H9 (cell line): Measurements from ENCODE around the gene CDK10. TPM values are rescaled to one million over a fixed set of nuclear protein-coding genes. Genes with fewer than 3 reads are reported as not detected.

Experiments
- DNase-seq: peaks from one replicate; pipeline ENCODE4 v3.0.0-alpha.2; 2017
- H2AFZ ChIP-seq: one replicate; pipeline ENCODE4 v1.6.1; 2013; ENCODE audit warnings: mild to moderate bottlenecking, low read length, control low read depth, moderate library complexity
- H2AK5ac ChIP-seq: 2 replicates; pipeline ENCODE4 v1.6.1; 2013; ENCODE audit warnings: low read length, control low read depth, mixed read lengths; ENCODE audit not compliant: insufficient read length
- H2BK120ac ChIP-seq: one replicate; pipeline ENCODE4 v1.6.1; 2013; ENCODE audit warnings: low read depth, mild to moderate bottlenecking, low read length, control low read depth, inconsistent platforms; ENCODE audit not compliant: poor library complexity, severe bottlenecking
- H2BK12ac ChIP-seq: 2 replicates; pipeline ENCODE4 v1.6.1; 2013; ENCODE audit warnings: low read length, control low read depth, mixed read lengths, low read depth; ENCODE audit not compliant: insufficient read length
- H2BK15ac ChIP-seq: 2 replicates; pipeline ENCODE4 v1.6.1; 2013; ENCODE audit warnings: low read depth, low read length, control low read depth
- H2BK20ac ChIP-seq: one replicate; pipeline ENCODE4 v1.6.1; 2013; ENCODE audit warnings: low read depth, mild to moderate bottlenecking, low read length, control low read depth, inconsistent platforms; ENCODE audit not compliant: poor library complexity, severe bottlenecking
- H2BK5ac ChIP-seq: 2 replicates; pipeline ENCODE4 v1.6.1; 2013; ENCODE audit warnings: low read length, control low read depth, mixed read lengths; ENCODE audit not compliant: insufficient read length
- H3K14ac ChIP-seq: 2 replicates; pipeline ENCODE4 v1.6.1; 2013; ENCODE audit warnings: low read length, control low read depth; ENCODE audit not compliant: insufficient read depth
- H3K18ac ChIP-seq: 2 replicates; pipeline ENCODE4 v1.6.1; 2013; ENCODE audit warnings: low read depth, mild to moderate bottlenecking, mixed read lengths, low read length, control low read depth; ENCODE audit not compliant: insufficient read length
- H3K23ac ChIP-seq: 2 replicates; pipeline ENCODE4 v1.6.1; 2013; ENCODE audit warnings: low read length, control low read depth, mixed read lengths, low read depth; ENCODE audit not compliant: insufficient read length
- H3K23me2 ChIP-seq: 2 replicates; pipeline ENCODE4 v1.6.1; 2013; ENCODE audit warnings: low read depth, mild to moderate bottlenecking, mixed read lengths, low read length, control low read depth; ENCODE audit not compliant: insufficient read length, poor library complexity, severe bottlenecking
- H3K27ac ChIP-seq: 2 replicates; pipeline ENCODE4 v1.5.1; 2013; ENCODE audit warnings: low read length, control low read depth, mixed read lengths, low read depth; ENCODE audit not compliant: insufficient read length
- H3K27me3 ChIP-seq: 2 replicates; pipeline ENCODE4 v1.6.1; 2013; ENCODE audit warnings: low read length, control low read depth, inconsistent platforms; ENCODE audit not compliant: insufficient read depth
- H3K4ac ChIP-seq: 2 replicates; pipeline ENCODE4 v1.6.1; 2013; ENCODE audit warnings: low read depth, mild to moderate bottlenecking, control low read depth, inconsistent platforms, low read length, moderate library complexity
- H3K4me1 ChIP-seq: 2 replicates; pipeline ENCODE4 v1.6.1; 2013; ENCODE audit warnings: low read length, control low read depth, inconsistent platforms; ENCODE audit not compliant: insufficient read depth
- H3K4me2 ChIP-seq: 2 replicates; pipeline ENCODE4 v1.6.1; 2013; ENCODE audit warnings: low read length, control low read depth, mixed read lengths; ENCODE audit not compliant: insufficient read length, insufficient read depth
- H3K56ac ChIP-seq: 2 replicates; pipeline ENCODE4 v1.6.1; 2013; ENCODE audit warnings: low read depth, mild to moderate bottlenecking, mixed read lengths, low read length, control low read depth; ENCODE audit not compliant: insufficient read length
- H3K79me1 ChIP-seq: 2 replicates; pipeline ENCODE4 v1.6.1; 2013; ENCODE audit warnings: low read depth, mild to moderate bottlenecking, moderate library complexity, low read length, control low read depth, inconsistent platforms; ENCODE audit not compliant: insufficient read depth, poor library complexity, severe bottlenecking
- H3K79me2 ChIP-seq: 2 replicates; pipeline ENCODE4 v1.6.1; 2013; ENCODE audit warnings: low read length, control low read depth, inconsistent platforms; ENCODE audit not compliant: insufficient read depth
- H3K9ac ChIP-seq: 2 replicates; pipeline ENCODE4 v1.6.1; 2013; ENCODE audit warnings: low read length, control low read depth, mixed read lengths; ENCODE audit not compliant: insufficient read length; ENCODE audit errors: extremely low read depth
- H3K9me3 ChIP-seq: one replicate; pipeline ENCODE4 v1.6.1; 2013; ENCODE audit warnings: low read depth, low read length, inconsistent platforms; ENCODE audit not compliant: control insufficient read depth
- H3T11ph ChIP-seq: one replicate; pipeline ENCODE4 v1.6.1; 2013; ENCODE audit warnings: mild to moderate bottlenecking, low read length, control low read depth, inconsistent platforms
- H4K20me1 ChIP-seq: one replicate; pipeline ENCODE4 v1.6.1; 2013; ENCODE audit not compliant: control insufficient read depth, insufficient read length, insufficient read depth
- H4K5ac ChIP-seq: 2 replicates; pipeline ENCODE4 v1.6.1; 2013; ENCODE audit warnings: low read depth, mild to moderate bottlenecking, mixed read lengths, low read length, control low read depth; ENCODE audit not compliant: insufficient read length
- H4K8ac ChIP-seq: replicated peaks from 2 replicates; pipeline ENCODE4 v1.6.1; 2013; ENCODE audit warnings: low read length, control low read depth, mixed read lengths, low read depth; ENCODE audit not compliant: insufficient read length
- H4K91ac ChIP-seq: 2 replicates; pipeline ENCODE4 v1.6.1; 2013; ENCODE audit warnings: low read depth, mild to moderate bottlenecking, moderate library complexity, mixed read lengths, low read length, control low read depth; ENCODE audit not compliant: insufficient read length
- H3K27ac Mint-ChIP-seq, 3 experiments: 2 replicates in 2 of 3; 3 replicates in 1 of 3; pipeline ENCODE4 v1.8.0; 2020 to 2021; ENCODE audit warnings: mixed read lengths in 3 of 3, mild to moderate bottlenecking in 1 of 3, moderate library complexity in 1 of 3
- H3K27me3 Mint-ChIP-seq: 2 replicates; pipeline ENCODE4 v1.8.0; 2021; ENCODE audit warnings: low read depth, mild to moderate bottlenecking, moderate library complexity, mixed read lengths
- H3K36me3 Mint-ChIP-seq, 3 experiments: 2 replicates in 2 of 3; 3 replicates in 1 of 3; pipeline ENCODE4 v1.8.0; 2020 to 2021; ENCODE audit warnings: low read depth in 3 of 3, mixed read lengths in 3 of 3; ENCODE audit not compliant: insufficient read depth in 1 of 3
- H3K4me1 Mint-ChIP-seq, 2 experiments: 2 replicates each; pipeline ENCODE4 v1.8.0; 2020; ENCODE audit warnings: mixed read lengths in 2 of 2
- H3K4me3 Mint-ChIP-seq, 2 experiments: 2 replicates in 1 of 2; 3 replicates in 1 of 2; pipeline ENCODE4 v1.8.0; 2020 to 2021; ENCODE audit warnings: mild to moderate bottlenecking in 2 of 2, mixed read lengths in 2 of 2, moderate library complexity in 1 of 2
- H3K9me3 Mint-ChIP-seq, 2 experiments: 2 replicates in 1 of 2; 3 replicates in 1 of 2; pipeline ENCODE4 v1.8.0; 2020; ENCODE audit warnings: mild to moderate bottlenecking in 2 of 2, mixed read lengths in 2 of 2, moderate library complexity in 1 of 2
- WGBS: extraction: QIAGEN DNeasy Blood & Tissue Kit; methylation state at CpG from one replicate; pipeline ENCODE4 v1.1.7; 2013; ENCODE audit warnings: missing lambda C conversion rate, low lambda C conversion rate, mixed read lengths; ENCODE audit not compliant: insufficient read length; ENCODE audit errors: extremely low coverage; 5-methylcytosine and 5-hydroxymethylcytosine counted together
- total RNA-seq: library from RNA; stranded (reverse); gene quantifications from 2 replicates; pipeline ENCODE4 v1.2.1, GENCODE V29; 2021
- TF ChIP-seq, protein P1 (sequence below): fragments of 200-600 bp; sonication (generic); conservative IDR thresholded peaks from 3 replicates; pipeline ENCODE4 v1.8.0; 2021; ENCODE audit warnings: antibody characterized with exemption, mild to moderate bottlenecking

Gene CDK10
- total RNA-seq, 1 experiment from 2014 or later = 77.1 TPM

- Histone ChIP-seq H3K27ac (no peak overlapping the region), H4K20me1 (no peaks in the 10 kb centered on the region), H3K79me1 (no peaks in the 10 kb centered on the region), H2BK12ac (no peak overlapping the region), H4K91ac (no peak overlapping the region), H3K27me3 (no peaks in the 10 kb centered on the region), H3K9ac (no peak overlapping the region), H3K14ac (no peak overlapping the region), H4K8ac (no peak overlapping the region), H3K23ac (no peak overlapping the region), H3K4me1 (no peaks in the 10 kb centered on the region), H3K18ac (no peak overlapping the region), H3K56ac (no peak overlapping the region), H2BK15ac (no peak overlapping the region), H2BK120ac (no peak overlapping the region), H4K5ac (no peak overlapping the region), H2AFZ (no peak overlapping the region), H2BK5ac (no peak overlapping the region), H3K4me2 (no peak overlapping the region), H3K4ac (no peak overlapping the region), H3K79me2 (no peaks in the 10 kb centered on the region), H2AK5ac (no peak overlapping the region), H2BK20ac (no peak overlapping the region), H3K23me2 (no peaks in the 10 kb centered on the region), H3T11ph (no peak overlapping the region), H3K9me3 (peaks cover 32% of the 10 kb centered on the region)
- no CpG with 5 or more reads among the region's 2 CpGs for WGBS
- H3K9me3 Mint-ChIP-seq = peaks cover 71 to 81% of the 10 kb centered on the region in 2 experiments
- no peaks in the 10 kb centered on the region for H3K4me1 Mint-ChIP-seq
- peaks cover 2% of the 10 kb centered on the region; the same call in 1 of the 2 replicates for H3K27me3 Mint-ChIP-seq
- H3K27ac Mint-ChIP-seq = no peak overlapping the region
- H3K36me3 Mint-ChIP-seq = peaks cover 41 to 53% (median 52%) of the 10 kb centered on the region in 3 experiments
- TF ChIP-seq, protein P1, sequence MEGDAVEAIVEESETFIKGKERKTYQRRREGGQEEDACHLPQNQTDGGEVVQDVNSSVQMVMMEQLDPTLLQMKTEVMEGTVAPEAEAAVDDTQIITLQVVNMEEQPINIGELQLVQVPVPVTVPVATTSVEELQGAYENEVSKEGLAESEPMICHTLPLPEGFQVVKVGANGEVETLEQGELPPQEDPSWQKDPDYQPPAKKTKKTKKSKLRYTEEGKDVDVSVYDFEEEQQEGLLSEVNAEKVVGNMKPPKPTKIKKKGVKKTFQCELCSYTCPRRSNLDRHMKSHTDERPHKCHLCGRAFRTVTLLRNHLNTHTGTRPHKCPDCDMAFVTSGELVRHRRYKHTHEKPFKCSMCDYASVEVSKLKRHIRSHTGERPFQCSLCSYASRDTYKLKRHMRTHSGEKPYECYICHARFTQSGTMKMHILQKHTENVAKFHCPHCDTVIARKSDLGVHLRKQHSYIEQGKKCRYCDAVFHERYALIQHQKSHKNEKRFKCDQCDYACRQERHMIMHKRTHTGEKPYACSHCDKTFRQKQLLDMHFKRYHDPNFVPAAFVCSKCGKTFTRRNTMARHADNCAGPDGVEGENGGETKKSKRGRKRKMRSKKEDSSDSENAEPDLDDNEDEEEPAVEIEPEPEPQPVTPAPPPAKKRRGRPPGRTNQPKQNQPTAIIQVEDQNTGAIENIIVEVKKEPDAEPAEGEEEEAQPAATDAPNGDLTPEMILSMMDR = no peak
- no peak for DNase-seq
- H3K4me3 Mint-ChIP-seq = no peak overlapping the region
These were observed 8.2 kb upstream of the CDK10 start for GRCh38 chr16:89678258-89678657.
